BLaER1 treated with 17β-estradiol and CSF1 and Interleukin-3, amounts not matched to agents 10 nM and 100 nM (cell line): ENCODE data around the gene SAG.
A peak's percentile ranks its signal among the peaks of the same experiment; 100 is the strongest.
"Not testable (repeated sequence)": the region's sequence is repeated elsewhere in the genome, so short reads cannot be mapped to it uniquely, and the experiment has no call there.

Experiments used
- H3K27ac ChIP-seq, 11 experiments: shearing (Covaris generic); formaldehyde crosslinking; 2 replicates each; pipeline ENCODE4 v1.8.1; 2022
- H3K27me3 ChIP-seq, 11 experiments: shearing (Covaris generic); formaldehyde crosslinking; 2 replicates each; pipeline ENCODE4 v1.8.1; 2022
- H3K36me3 ChIP-seq, 11 experiments: shearing (Covaris generic); formaldehyde crosslinking; 2 replicates each; pipeline ENCODE4 v1.8.1; 2022
- H3K4me1 ChIP-seq, 10 experiments: shearing (Covaris generic); formaldehyde crosslinking; 2 replicates each; pipeline ENCODE4 v1.8.1; 2022
- H3K4me2 ChIP-seq, 11 experiments: shearing (Covaris generic); formaldehyde crosslinking; 2 replicates each; pipeline ENCODE4 v1.8.1; 2022
- H3K4me3 ChIP-seq, 10 experiments: shearing (Covaris generic); formaldehyde crosslinking; 2 replicates each; pipeline ENCODE4 v1.8.1; 2022
- H3K9ac ChIP-seq, 11 experiments: shearing (Covaris generic); formaldehyde crosslinking; 2 replicates each; pipeline ENCODE4 v1.8.1; 2022
- H3K9me3 ChIP-seq, 11 experiments: shearing (Covaris generic); formaldehyde crosslinking; replicated peaks in 1 of 11; 2 replicates each; pipeline ENCODE4 v1.8.1; 2022
- H4K20me1 ChIP-seq, 11 experiments: shearing (Covaris generic); formaldehyde crosslinking; 2 replicates each; pipeline ENCODE4 v1.8.1; 2022
- Cebpa-rat ChIP-seq, 11 experiments: shearing (Covaris generic); IDR thresholded peaks; 2 replicates each; pipeline ENCODE4 v1.8.1; 2022

SAG gene

GRCh38 chr2:233365861-233366520, 58.4 kb downstream of the SAG start:
- no peak overlapping the region for H3K9ac ChIP-seq
- no peaks in the 10 kb centered on the region for H3K27me3 ChIP-seq
- no peak for TF ChIP-seq Cebpa-rat (IDR thresholded peaks at IDR 0.05)
- peaks cover 28 to 61% (median 57%) of the 10 kb centered on the region in 11 experiments; a peak in 21 of 22 replicates for H4K20me1 ChIP-seq
- H3K27ac ChIP-seq: peak overlapping the region in 4 of 11 experiments; percentile 12 to 31 (median 24); a peak in 3 of 22 replicates
- H3K4me1 ChIP-seq: peaks cover 50 to 93% (median 88%) of the 10 kb centered on the region in 10 experiments
- peaks cover 10 to 100% (median 99%) of the 10 kb centered on the region in 11 experiments; a peak in 21 of 22 replicates for H3K36me3 ChIP-seq
- H3K4me3 ChIP-seq: no peak overlapping the region
- peaks cover 8 to 58% (median 36%) of the 10 kb centered on the region in 11 experiments for H3K9me3 ChIP-seq
- peak overlapping the region in 10 of 11 experiments; percentile 1 to 81 (median 56); a peak in 17 of 22 replicates for H3K4me2 ChIP-seq

GRCh38 chr2:233367586-233367985, 60.0 kb downstream of the SAG start:
- peak overlapping the region in 5 of 11 experiments; percentile 6 to 27 (median 23); a peak in 3 of 22 replicates for H3K27ac ChIP-seq

GRCh38 chr2:233368756-233369155, 61.1 kb downstream of the SAG start:
- Histone ChIP-seq H3K4me2 (peak overlapping the region; percentile 36 to 81 (median 60); a peak in 21 of 22 replicates), H3K9ac (peak overlapping the region in 1 of 11 experiments; percentile 10; a peak in 1 of 22 replicates), H3K36me3 (peaks cover 23 to 100% (median 99%) of the 10 kb centered on the region in 11 experiments), H3K4me3 (no peak overlapping the region), H3K4me1 (peaks cover 62 to 94% (median 77%) of the 10 kb centered on the region in 10 experiments), H4K20me1 (peaks cover 33 to 89% (median 84%) of the 10 kb centered on the region in 11 experiments; a peak in 21 of 22 replicates), H3K27ac (peak overlapping the region in 7 of 11 experiments; percentile 2 to 38 (median 27); a peak in 7 of 22 replicates), H3K27me3 (no peaks in the 10 kb centered on the region), H3K9me3 (peaks cover 4 to 31% (median 11%) of the 10 kb centered on the region in 11 experiments; a peak in 21 of 22 replicates)
- TF ChIP-seq Cebpa-rat (IDR thresholded peaks at IDR 0.05): no peak

More at GRCh38 chr2:233367586-233367985, 60.0 kb downstream of the SAG start:
- peaks cover 19 to 100% (median 99%) of the 10 kb centered on the region in 11 experiments; a peak in 21 of 22 replicates for H3K36me3 ChIP-seq
- H3K9me3 ChIP-seq: peaks cover 8 to 42% (median 23%) of the 10 kb centered on the region in 11 experiments
- TF ChIP-seq Cebpa-rat (IDR thresholded peaks at IDR 0.05): no peak
- H3K4me1 ChIP-seq: peaks cover 62 to 94% (median 80%) of the 10 kb centered on the region in 10 experiments
- no peak overlapping the region for H3K4me3 ChIP-seq
- no peaks in the 10 kb centered on the region for H3K27me3 ChIP-seq
- H3K4me2 ChIP-seq: peak overlapping the region; percentile 33 to 81 (median 67); a peak in 21 of 22 replicates
- no peak overlapping the region for H3K9ac ChIP-seq
- peaks cover 33 to 77% (median 73%) of the 10 kb centered on the region in 11 experiments; a peak in 21 of 22 replicates for H4K20me1 ChIP-seq

GRCh38 chr2:233369462-233369861, 61.8 kb downstream of the SAG start:
- no peak for TF ChIP-seq Cebpa-rat (IDR thresholded peaks at IDR 0.05)

GRCh38 chr2:233369897-233370685, 62.5 kb downstream of the SAG start:
- TF ChIP-seq Cebpa-rat (IDR thresholded peaks at IDR 0.05): 0 out of 22 replicates have a peak, but pooled peaks of 1 of the 11 experiments have one; percentile 11
- Histone ChIP-seq H3K9me3 (peaks cover 0 to 19% (median 0%) of the 10 kb centered on the region in 11 experiments; a peak in 8 of 22 replicates), H3K4me1 (peaks cover 62 to 97% (median 84%) of the 10 kb centered on the region in 10 experiments), H3K36me3 (peaks cover 27 to 100% (median 99%) of the 10 kb centered on the region in 11 experiments), H3K4me2 (peak overlapping the region; percentile 20 to 81 (median 60)), H3K27ac (peak overlapping the region in 3 of 11 experiments; percentile 23 to 49 (median 27); a peak in 1 of 22 replicates), H3K9ac (peak overlapping the region in 1 of 11 experiments; percentile 24; a peak in 1 of 22 replicates), H4K20me1 (peaks cover 33 to 100% (median 97%) of the 10 kb centered on the region in 11 experiments; a peak in 21 of 22 replicates), H3K4me3 (no peak overlapping the region), H3K27me3 (no peaks in the 10 kb centered on the region)

More at GRCh38 chr2:233369462-233369861, 61.8 kb downstream of the SAG start:
- Histone ChIP-seq H3K36me3 (peaks cover 23 to 100% (median 99%) of the 10 kb centered on the region in 11 experiments), H3K4me2 (peak overlapping the region; percentile 20 to 81 (median 60)), H3K9ac (peak overlapping the region in 1 of 11 experiments; percentile 24; a peak in 1 of 22 replicates), H3K27me3 (no peaks in the 10 kb centered on the region), H4K20me1 (peaks cover 33 to 96% (median 92%) of the 10 kb centered on the region in 11 experiments; a peak in 21 of 22 replicates), H3K9me3 (peaks cover 0 to 24% (median 4%) of the 10 kb centered on the region in 11 experiments; a peak in 12 of 22 replicates), H3K27ac (peak overlapping the region in 3 of 11 experiments; percentile 23 to 49 (median 27); a peak in 3 of 22 replicates), H3K4me3 (no peak overlapping the region), H3K4me1 (peaks cover 62 to 94% (median 78%) of the 10 kb centered on the region in 10 experiments)

DNA sequence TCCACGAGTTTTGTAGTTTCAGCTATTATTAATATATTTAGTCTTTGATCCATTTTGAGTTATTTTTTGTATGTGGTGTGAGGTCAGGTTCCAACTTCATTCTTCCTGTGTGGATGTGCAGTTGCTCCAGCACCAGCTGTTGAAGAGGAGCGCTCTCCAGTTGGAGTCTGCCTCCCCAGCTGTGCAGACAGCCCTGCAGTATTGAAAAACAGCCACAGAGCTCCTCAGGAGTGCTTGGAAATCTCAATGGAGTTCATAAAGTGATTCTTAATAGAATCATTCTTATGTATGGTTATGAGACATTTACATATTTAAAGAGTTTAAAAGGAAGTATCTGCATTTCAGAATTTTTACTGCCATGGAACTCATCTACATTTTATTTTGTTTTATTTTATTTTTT, 64.0 kb downstream of the SAG start:
- Histone ChIP-seq H3K27me3 (no peaks in the 10 kb centered on the region), H3K27ac (no peak overlapping the region), H3K4me1 (peaks cover 63 to 93% (median 79%) of the 10 kb centered on the region in 10 experiments), H4K20me1 (peaks cover 24 to 100% (median 100%) of the 10 kb centered on the region in 11 experiments; a peak in 21 of 22 replicates), H3K9ac (no peak overlapping the region), H3K36me3 (peaks cover 36 to 100% (median 99%) of the 10 kb centered on the region in 11 experiments), H3K4me3 (no peak overlapping the region), H3K9me3 (peaks cover 0 to 6% (median 0%) of the 10 kb centered on the region in 11 experiments; a peak in 3 of 22 replicates), H3K4me2 (peak overlapping the region in 2 of 11 experiments; percentile 10 to 23; a peak in 2 of 22 replicates)
- no peak for TF ChIP-seq Cebpa-rat (IDR thresholded peaks at IDR 0.05)

GRCh38 chr2:233372855-233373254, 65.2 kb downstream of the SAG start:
- Histone ChIP-seq H4K20me1 (peaks cover 24 to 100% (median 100%) of the 10 kb centered on the region in 11 experiments; a peak in 21 of 22 replicates), H3K4me3 (no peak overlapping the region), H3K9ac (no peak overlapping the region), H3K9me3 (peaks cover 0 to 5% (median 0%) of the 10 kb centered on the region in 11 experiments; a peak in 2 of 22 replicates), H3K4me1 (peaks cover 53 to 90% (median 74%) of the 10 kb centered on the region in 10 experiments), H3K27ac (no peak overlapping the region), H3K4me2 (0 out of 22 replicates have a peak overlapping the region, but pooled peaks of 1 of the 11 experiments have one; percentile 23), H3K27me3 (no peaks in the 10 kb centered on the region), H3K36me3 (peaks cover 47 to 100% (median 99%) of the 10 kb centered on the region in 11 experiments)
- no peak for TF ChIP-seq Cebpa-rat (IDR thresholded peaks at IDR 0.05)

- no peak for TF ChIP-seq Cebpa-rat (IDR thresholded peaks at IDR 0.05)
- Histone ChIP-seq H3K9ac (no peak overlapping the region), H3K36me3 (peaks cover 47 to 100% (median 98%) of the 10 kb centered on the region in 11 experiments), H3K27me3 (no peaks in the 10 kb centered on the region), H3K4me3 (no peak overlapping the region), H3K4me1 (peaks cover 49 to 90% (median 74%) of the 10 kb centered on the region in 10 experiments), H3K27ac (no peak overlapping the region), H4K20me1 (peaks cover 24 to 100% (median 100%) of the 10 kb centered on the region in 11 experiments; a peak in 21 of 22 replicates), H3K9me3 (peaks cover 0 to 5% (median 0%) of the 10 kb centered on the region in 11 experiments; a peak in 2 of 22 replicates), H3K4me2 (0 out of 22 replicates have a peak overlapping the region, but pooled peaks of 1 of the 11 experiments have one; percentile 23)
Observed at GRCh38 chr2:233373316-233373715, 65.7 kb downstream of the SAG start.

DNA sequence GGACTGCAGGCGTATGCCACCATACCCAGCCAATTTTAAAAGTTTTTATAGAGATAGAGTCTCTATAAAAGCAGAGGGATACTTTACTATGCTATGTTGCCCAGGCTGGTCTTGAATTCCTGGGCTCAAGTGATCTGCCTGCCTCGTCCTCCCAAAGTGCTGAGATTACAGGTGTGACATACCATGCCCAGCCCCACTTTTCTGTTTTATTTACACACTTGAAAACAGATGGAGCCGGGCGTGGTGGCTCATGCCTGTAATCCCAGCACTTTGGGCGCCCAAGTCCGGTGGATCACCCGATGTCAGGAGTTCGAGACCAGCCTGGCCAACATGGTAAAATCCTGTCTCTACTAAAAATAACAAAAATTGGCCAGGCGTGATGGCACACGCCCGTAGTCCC, 67.2 kb downstream of the SAG start:
- H3K27ac ChIP-seq, H3K27me3 ChIP-seq, H3K4me3 ChIP-seq, H3K9me3 ChIP-seq, H3K9ac ChIP-seq: not testable (repeated sequence)
- Histone ChIP-seq H3K36me3 (peaks cover 47 to 100% (median 92%) of the 10 kb centered on the region in 11 experiments), H3K4me1 (peaks cover 45 to 90% (median 74%) of the 10 kb centered on the region in 10 experiments), H4K20me1 (peaks cover 24 to 100% (median 100%) of the 10 kb centered on the region in 11 experiments; a peak in 21 of 22 replicates), H3K4me2 (peak overlapping the region in 5 of 11 experiments; percentile 14 to 49 (median 41); a peak in 9 of 22 replicates)
